ENCODE data around the gene PPP6R3.

DNA sequence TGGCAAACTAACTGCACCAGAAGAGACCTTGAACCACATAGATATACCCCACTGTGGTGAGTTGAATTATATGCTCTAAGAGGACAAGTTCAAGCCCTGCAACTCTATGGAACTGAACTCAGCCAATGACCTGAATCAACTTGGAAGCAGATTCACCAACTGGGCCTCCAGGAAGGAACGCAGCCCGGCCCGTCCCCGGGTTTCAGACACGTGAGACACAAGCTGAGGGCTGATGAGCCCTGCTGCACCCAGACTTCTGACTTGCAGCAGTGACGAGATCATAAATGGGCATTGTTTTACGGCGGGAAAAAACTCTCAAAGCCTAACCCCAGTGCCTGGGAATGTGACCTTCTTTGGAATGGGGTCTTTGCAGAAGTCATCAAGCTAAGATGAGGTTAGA, 195.3 kb downstream of the PPP6R3 start:
- no peak for TF ChIP-seq CTCF (IDR thresholded peaks at IDR 0.05)
- TF ChIP-seq POLR2A (IDR thresholded peaks at IDR 0.05), result no peak

Data from uterus (tissue), 2 donors.